Osteoblast (primary cell): Measurements from ENCODE around the gene DENND5A. TPM values are rescaled to one million over a fixed set of nuclear protein-coding genes. Genes with fewer than 3 reads are reported as not detected.

ENCODE experiments used
- DNase-seq: peaks from one replicate; pipeline ENCODE4 v3.0.0; 2011; ENCODE audit warnings: low spot score, mixed read lengths; ENCODE audit not compliant: insufficient read length; ENCODE audit errors: missing footprints
- H2AFZ ChIP-seq: 2 replicates; pipeline ENCODE4 v1.6.0; 2011; ENCODE audit warnings: mild to moderate bottlenecking, low read length
- H3K27ac ChIP-seq: 2 replicates; pipeline ENCODE4 v1.5.1; 2011; ENCODE audit warnings: mild to moderate bottlenecking, low read depth, low read length, moderate library complexity
- H3K27me3 ChIP-seq: 2 replicates; pipeline ENCODE4 v1.6.0; 2012; ENCODE audit warnings: mild to moderate bottlenecking, control low read depth, inconsistent platforms, low read length, moderate library complexity; ENCODE audit not compliant: insufficient read depth
- H3K36me3 ChIP-seq: 2 replicates; pipeline ENCODE4 v1.5.1; 2011; ENCODE audit warnings: mild to moderate bottlenecking, low read length, control low read depth, moderate library complexity; ENCODE audit not compliant: insufficient read depth
- H3K4me1 ChIP-seq: 2 replicates; pipeline ENCODE4 v1.5.1; 2011; ENCODE audit warnings: mild to moderate bottlenecking, low read length, control low read depth, moderate library complexity; ENCODE audit not compliant: insufficient read depth
- H3K4me2 ChIP-seq: 2 replicates; pipeline ENCODE4 v1.6.0; 2011; ENCODE audit warnings: mild to moderate bottlenecking, low read length; ENCODE audit not compliant: insufficient read depth
- H3K4me3 ChIP-seq: fragments of 200-600 bp; sonication (generic); 3 replicates; pipeline ENCODE4 v1.5.1; 2012; ENCODE audit warnings: mild to moderate bottlenecking, low read length, inconsistent platforms; ENCODE audit not compliant: insufficient read depth
- H3K79me2 ChIP-seq: 2 replicates; pipeline ENCODE4 v1.6.0; 2012; ENCODE audit warnings: mild to moderate bottlenecking, low read length, control low read depth, inconsistent platforms; ENCODE audit not compliant: insufficient read depth
- H3K9me3 ChIP-seq: 2 replicates; pipeline ENCODE4 v1.5.1; 2011; ENCODE audit warnings: low read depth, low read length, control low read depth
- H4K20me1 ChIP-seq: 2 replicates; pipeline ENCODE4 v1.6.0; 2012; ENCODE audit warnings: mild to moderate bottlenecking, low read length, control low read depth; ENCODE audit not compliant: insufficient read depth
- CTCF ChIP-seq: IDR thresholded peaks from 2 replicates; pipeline ENCODE4 v1.5.1; 2011; ENCODE audit warnings: mild to moderate bottlenecking, low read depth, low read length, moderate library complexity; ENCODE audit errors: extremely low read depth
- total RNA-seq: library from RNA; depleted of rRNA; stranded (reverse); fragments of >200 nt; gene quantifications from 2 replicates; pipeline ENCODE4 v1.2.3, GENCODE V29; 2012

Gene DENND5A
- total RNA-seq, 1 donor = 183 TPM

- H3K27me3 ChIP-seq = no peaks in the 10 kb centered on the region
- peaks cover 86% of the 10 kb centered on the region for H3K36me3 ChIP-seq
- no peak for DNase-seq
- H4K20me1 ChIP-seq = no peaks in the 10 kb centered on the region
- H3K79me2 ChIP-seq = peaks cover 12% of the 10 kb centered on the region
- H3K27ac ChIP-seq = no peak overlapping the region
- H3K9me3 ChIP-seq = no peaks in the 10 kb centered on the region
- H2AFZ ChIP-seq = no peak overlapping the region
- H3K4me2 ChIP-seq = no peak overlapping the region
- TF ChIP-seq CTCF = no peak
- H3K4me3 ChIP-seq = no peak overlapping the region
- H3K4me1 ChIP-seq = peaks cover 27% of the 10 kb centered on the region
These were observed 117.1 kb downstream of the DENND5A start for GRCh38 chr11:9148035-9148434.

GRCh38 chr11:9146477-9146876 lies 118.7 kb downstream of the DENND5A start:
- Histone ChIP-seq H3K27ac (no peak overlapping the region), H3K9me3 (no peaks in the 10 kb centered on the region), H3K4me1 (peaks cover 27% of the 10 kb centered on the region), H2AFZ (no peak overlapping the region), H3K79me2 (peaks cover 12% of the 10 kb centered on the region), H3K36me3 (peaks cover 94% of the 10 kb centered on the region), H3K27me3 (no peaks in the 10 kb centered on the region), H3K4me2 (no peak overlapping the region), H4K20me1 (no peaks in the 10 kb centered on the region), H3K4me3 (no peak overlapping the region)
- TF ChIP-seq CTCF = no peak
- DNase-seq = no peak

GRCh38 chr11:9145283-9145682 lies 119.9 kb downstream of the DENND5A start:
- H3K27me3 ChIP-seq = no peaks in the 10 kb centered on the region
- H2AFZ ChIP-seq = no peak overlapping the region
- no peak overlapping the region for H3K4me3 ChIP-seq
- no peaks in the 10 kb centered on the region for H4K20me1 ChIP-seq
- peaks cover 12% of the 10 kb centered on the region for H3K79me2 ChIP-seq
- H3K27ac ChIP-seq = no peak overlapping the region
- H3K4me2 ChIP-seq = no peak overlapping the region
- DNase-seq = no peak
- H3K9me3 ChIP-seq = no peaks in the 10 kb centered on the region
- no peak for TF ChIP-seq CTCF
- peaks cover 96% of the 10 kb centered on the region for H3K36me3 ChIP-seq
- H3K4me1 ChIP-seq = peaks cover 19% of the 10 kb centered on the region

GRCh38 chr11:9144828-9145227 lies 120.3 kb downstream of the DENND5A start:
- no peak for DNase-seq
- H2AFZ ChIP-seq = no peak overlapping the region
- peaks cover 10% of the 10 kb centered on the region for H3K79me2 ChIP-seq
- no peaks in the 10 kb centered on the region for H3K9me3 ChIP-seq
- H3K4me2 ChIP-seq = no peak overlapping the region
- H3K36me3 ChIP-seq = peaks cover 95% of the 10 kb centered on the region
- no peaks in the 10 kb centered on the region for H4K20me1 ChIP-seq
- H3K4me3 ChIP-seq = no peak overlapping the region
- no peak overlapping the region for H3K27ac ChIP-seq
- TF ChIP-seq CTCF = no peak
- no peaks in the 10 kb centered on the region for H3K27me3 ChIP-seq
- H3K4me1 ChIP-seq = peaks cover 19% of the 10 kb centered on the region
